ENCODE data around the gene PDXK. TPM values are rescaled to one million over a fixed set of nuclear protein-coding genes. Genes with fewer than 3 reads are reported as not detected.

PDXK gene
- total RNA-seq, 2 donors from 2014 or later = 90.9 to 105 TPM

GRCh38 chr21:43719748-43720538, 1.0 kb downstream of the PDXK start:
- Histone ChIP-seq H3K4me3 (ENCODE audit: low read length) (peak overlapping the region; percentile 85), H3K4me1 (ENCODE audit: control insufficient read depth, insufficient read depth, low read length) (no peaks in the 10 kb centered on the region), H3K9me3 (ENCODE audit: control insufficient read depth, low read length) (no peaks in the 10 kb centered on the region), H3K27me3 (ENCODE audit: control insufficient read depth, insufficient read depth, low read length, poor library complexity, severe bottlenecking) (peaks cover 6% of the 10 kb centered on the region), H3K9ac (ENCODE audit: extremely low read depth, low read length, poor library complexity, severe bottlenecking) (peak overlapping the region; percentile 73), H3K27ac (ENCODE audit: low read depth, low read length) (no peak overlapping the region), H3K36me3 (ENCODE audit: control insufficient read depth, insufficient read depth, low read length) (no peaks in the 10 kb centered on the region)
- peak; percentile 65 for DNase-seq
- TF ChIP-seq CTCF (conservative IDR thresholded peaks at IDR 0.05) = no peak
- peaks cover 2% of the 10 kb centered on the region for H3K36me3 Mint-ChIP-seq (ENCODE audit: low read depth)
- peak overlapping the region; percentile 55 for H3K27ac Mint-ChIP-seq
- H3K9me3 Mint-ChIP-seq = no peaks in the 10 kb centered on the region
- H3K4me3 Mint-ChIP-seq = peak overlapping the region; percentile 66
- peaks cover 24% of the 10 kb centered on the region for H3K27me3 Mint-ChIP-seq (ENCODE audit: insufficient read depth)
- H3K4me1 Mint-ChIP-seq = peaks cover 7% of the 10 kb centered on the region
- 22 to 27% methylated on average over 34 to 49 of the region's 49 CpGs for WGBS, 2 experiments (ENCODE audit: insufficient coverage in 1 of 2, insufficient read length in 1 of 2)

GRCh38 chr21:43720539-43721166, 1.7 kb downstream of the PDXK start:
- peaks cover 20% of the 10 kb centered on the region for H3K27me3 Mint-ChIP-seq (ENCODE audit: insufficient read depth)
- H3K4me3 Mint-ChIP-seq = peak overlapping the region; percentile 66
- Histone ChIP-seq H3K9me3 (ENCODE audit: control insufficient read depth, low read length) (no peaks in the 10 kb centered on the region), H3K9ac (ENCODE audit: extremely low read depth, low read length, poor library complexity, severe bottlenecking) (peak overlapping the region; percentile 73), H3K4me1 (ENCODE audit: control insufficient read depth, insufficient read depth, low read length) (no peaks in the 10 kb centered on the region), H3K4me3 (ENCODE audit: low read length) (peak overlapping the region; percentile 85), H3K27me3 (ENCODE audit: control insufficient read depth, insufficient read depth, low read length, poor library complexity, severe bottlenecking) (peaks cover 6% of the 10 kb centered on the region), H3K27ac (ENCODE audit: low read depth, low read length) (no peak overlapping the region), H3K36me3 (ENCODE audit: control insufficient read depth, insufficient read depth, low read length) (no peaks in the 10 kb centered on the region)
- peak; percentile 38 for DNase-seq
- H3K4me1 Mint-ChIP-seq = peaks cover 7% of the 10 kb centered on the region
- peaks cover 2% of the 10 kb centered on the region for H3K36me3 Mint-ChIP-seq (ENCODE audit: low read depth)
- 86 to 91% methylated on average over 10 to 16 of the region's 16 CpGs for WGBS, 2 experiments (ENCODE audit: insufficient coverage in 1 of 2, insufficient read length in 1 of 2)
- no peak for TF ChIP-seq CTCF (conservative IDR thresholded peaks at IDR 0.05)
- no peaks in the 10 kb centered on the region for H3K9me3 Mint-ChIP-seq
- H3K27ac Mint-ChIP-seq = no peak overlapping the region

GRCh38 chr21:43721206-43721605, 2.3 kb downstream of the PDXK start:
- Histone ChIP-seq H3K9ac (ENCODE audit: extremely low read depth, low read length, poor library complexity, severe bottlenecking) (no peak overlapping the region), H3K36me3 (ENCODE audit: control insufficient read depth, insufficient read depth, low read length) (no peaks in the 10 kb centered on the region), H3K27ac (ENCODE audit: low read depth, low read length) (no peak overlapping the region), H3K4me3 (ENCODE audit: low read length) (no peak overlapping the region), H3K27me3 (ENCODE audit: control insufficient read depth, insufficient read depth, low read length, poor library complexity, severe bottlenecking) (peaks cover 6% of the 10 kb centered on the region), H3K9me3 (ENCODE audit: control insufficient read depth, low read length) (no peaks in the 10 kb centered on the region), H3K4me1 (ENCODE audit: control insufficient read depth, insufficient read depth, low read length) (no peaks in the 10 kb centered on the region)
- no peak for DNase-seq
- WGBS, 2 experiments (ENCODE audit: insufficient coverage in 1 of 2, insufficient read length in 1 of 2) = 93 to 100% methylated on average over 4 of the region's 4 CpGs
- H3K9me3 Mint-ChIP-seq = no peaks in the 10 kb centered on the region
- H3K27me3 Mint-ChIP-seq (ENCODE audit: insufficient read depth) = peaks cover 16% of the 10 kb centered on the region
- H3K27ac Mint-ChIP-seq = no peak overlapping the region
- peak overlapping the region; percentile 66 for H3K4me3 Mint-ChIP-seq
- peaks cover 2% of the 10 kb centered on the region for H3K36me3 Mint-ChIP-seq (ENCODE audit: low read depth)
- peaks cover 7% of the 10 kb centered on the region for H3K4me1 Mint-ChIP-seq
- TF ChIP-seq CTCF (conservative IDR thresholded peaks at IDR 0.05) = no peak

All from endodermal cell (in vitro differentiated cells).